ENCODE data around the gene PSG4.
"Not testable (repeated sequence)": the region's sequence is repeated elsewhere in the genome, so short reads cannot be mapped to it uniquely, and the experiment has no call there.

- not testable (repeated sequence) for TF ChIP-seq POLR2A, POLR2AphosphoS5 (IDR thresholded peaks at IDR 0.05)
- TF ChIP-seq, protein P1, sequence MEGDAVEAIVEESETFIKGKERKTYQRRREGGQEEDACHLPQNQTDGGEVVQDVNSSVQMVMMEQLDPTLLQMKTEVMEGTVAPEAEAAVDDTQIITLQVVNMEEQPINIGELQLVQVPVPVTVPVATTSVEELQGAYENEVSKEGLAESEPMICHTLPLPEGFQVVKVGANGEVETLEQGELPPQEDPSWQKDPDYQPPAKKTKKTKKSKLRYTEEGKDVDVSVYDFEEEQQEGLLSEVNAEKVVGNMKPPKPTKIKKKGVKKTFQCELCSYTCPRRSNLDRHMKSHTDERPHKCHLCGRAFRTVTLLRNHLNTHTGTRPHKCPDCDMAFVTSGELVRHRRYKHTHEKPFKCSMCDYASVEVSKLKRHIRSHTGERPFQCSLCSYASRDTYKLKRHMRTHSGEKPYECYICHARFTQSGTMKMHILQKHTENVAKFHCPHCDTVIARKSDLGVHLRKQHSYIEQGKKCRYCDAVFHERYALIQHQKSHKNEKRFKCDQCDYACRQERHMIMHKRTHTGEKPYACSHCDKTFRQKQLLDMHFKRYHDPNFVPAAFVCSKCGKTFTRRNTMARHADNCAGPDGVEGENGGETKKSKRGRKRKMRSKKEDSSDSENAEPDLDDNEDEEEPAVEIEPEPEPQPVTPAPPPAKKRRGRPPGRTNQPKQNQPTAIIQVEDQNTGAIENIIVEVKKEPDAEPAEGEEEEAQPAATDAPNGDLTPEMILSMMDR (IDR thresholded peaks at IDR 0.05 in 8 of 11, conservative IDR thresholded peaks at IDR 0.05 in 3 of 11): not testable (repeated sequence)
Measured at GRCh38 chr19:43181869-43182771, 23.3 kb downstream of the PSG4 start.
